ENCODE data around the gene GSTCD. TPM values are rescaled to one million over a fixed set of nuclear protein-coding genes. Genes with fewer than 3 reads are reported as not detected.

Gene GSTCD
- total RNA-seq, 1 experiment from 2014 or later = 22.5 TPM

DNA sequence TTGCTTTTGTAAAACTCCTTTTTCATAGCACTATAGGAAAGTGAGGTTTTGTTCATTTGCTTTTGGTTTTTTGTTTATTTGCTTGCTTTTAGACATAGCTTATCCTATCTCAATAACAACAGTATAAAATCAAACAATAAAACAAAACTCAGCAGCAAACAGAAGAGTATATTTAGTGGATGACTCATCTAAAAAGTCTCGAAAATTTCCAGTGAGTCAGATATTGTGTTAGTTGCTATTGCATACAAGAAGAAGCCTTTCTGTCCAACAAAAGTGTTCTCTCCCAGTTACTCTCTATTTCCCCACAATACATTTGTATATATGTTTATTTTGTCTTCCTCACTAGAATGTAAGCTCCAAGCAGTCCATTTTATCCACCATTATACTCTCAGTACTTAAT is 150.6 kb downstream of the GSTCD start:
- Histone ChIP-seq H3K36me3 (ENCODE audit: control insufficient read depth in 1 of 2, insufficient read depth in 2 of 2, low read length in 2 of 2) (no peaks in the 10 kb centered on the region), H3K4me1 (ENCODE audit: control insufficient read depth in 1 of 2, insufficient read depth in 2 of 2, low read length in 2 of 2) (peaks cover 0 to 13% of the 10 kb centered on the region in 2 experiments; a peak in 3 of 4 replicates), H3K27me3 (ENCODE audit: insufficient read depth, low read length) (no peaks in the 10 kb centered on the region), H3K9ac (ENCODE audit: low read length) (no peak overlapping the region), H3K4me3 (replicated peaks in 1 of 2; ENCODE audit: low read depth in 1 of 2, low read length in 2 of 2) (no peak overlapping the region), H3K9me3 (ENCODE audit: control insufficient read depth in 1 of 2, insufficient read depth in 1 of 2, low read depth in 1 of 2, low read length in 2 of 2) (no peaks in the 10 kb centered on the region), H3K4me2 (ENCODE audit: low read length) (peak overlapping the region; percentile 50), H3K27ac (ENCODE audit: low read depth, low read length) (no peak overlapping the region), H3K79me2 (ENCODE audit: insufficient read depth, low read length) (no peaks in the 10 kb centered on the region), H3K9me2 (ENCODE audit: insufficient read depth) (no peaks in the 10 kb centered on the region), H4K20me1 (ENCODE audit: insufficient read depth) (no peaks in the 10 kb centered on the region), H2AFZ (ENCODE audit: low read depth, low read length, poor library complexity, severe bottlenecking) (no peak overlapping the region)
- CTCF ChIA-PET = no interaction called here
- peak; percentile 63 for TF ChIP-seq JUND (IDR thresholded peaks at IDR 0.05)
- peak; percentile 77 for TF ChIP-seq FOSL1 (IDR thresholded peaks at IDR 0.05; ENCODE audit: low read depth)
- TF ChIP-seq CEBPB (IDR thresholded peaks at IDR 0.05; ENCODE audit: low read depth) = peak; percentile 39; the same call in 1 of the 2 replicates
- TF ChIP-seq SP1 (IDR thresholded peaks at IDR 0.05; ENCODE audit: low read depth) = peak; percentile 35; the same call in 1 of the 2 replicates
- TF ChIP-seq, protein P1, sequence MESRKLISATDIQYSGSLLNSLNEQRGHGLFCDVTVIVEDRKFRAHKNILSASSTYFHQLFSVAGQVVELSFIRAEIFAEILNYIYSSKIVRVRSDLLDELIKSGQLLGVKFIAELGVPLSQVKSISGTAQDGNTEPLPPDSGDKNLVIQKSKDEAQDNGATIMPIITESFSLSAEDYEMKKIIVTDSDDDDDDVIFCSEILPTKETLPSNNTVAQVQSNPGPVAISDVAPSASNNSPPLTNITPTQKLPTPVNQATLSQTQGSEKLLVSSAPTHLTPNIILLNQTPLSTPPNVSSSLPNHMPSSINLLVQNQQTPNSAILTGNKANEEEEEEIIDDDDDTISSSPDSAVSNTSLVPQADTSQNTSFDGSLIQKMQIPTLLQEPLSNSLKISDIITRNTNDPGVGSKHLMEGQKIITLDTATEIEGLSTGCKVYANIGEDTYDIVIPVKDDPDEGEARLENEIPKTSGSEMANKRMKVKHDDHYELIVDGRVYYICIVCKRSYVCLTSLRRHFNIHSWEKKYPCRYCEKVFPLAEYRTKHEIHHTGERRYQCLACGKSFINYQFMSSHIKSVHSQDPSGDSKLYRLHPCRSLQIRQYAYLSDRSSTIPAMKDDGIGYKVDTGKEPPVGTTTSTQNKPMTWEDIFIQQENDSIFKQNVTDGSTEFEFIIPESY (IDR thresholded peaks at IDR 0.05; ENCODE audit: extremely low read depth, insufficient replicate concordance, low read length) = no peak
- TF ChIP-seq TCF7L2 (IDR thresholded peaks at IDR 0.05; ENCODE audit: borderline replicate concordance, extremely low read depth, insufficient read depth, insufficient read length) = no peak
- no TSS peak for BruUV-seq (replicated peaks)
- RAD21 ChIA-PET (ENCODE audit: low non-redundant PET in 1 of 2, low total read pairs in 2 of 2, uncharacterized antibody in 2 of 2, unreplicated experiment in 2 of 2) = no interaction called here
- intact Hi-C loops (cut with micrococcal nuclease) = no loop called here
- POLR2A ChIA-PET = no interaction called here
- ATAC-seq = peak; percentile 32; the same call in 1 of the 2 replicates
- peak; percentile 26 for DNase-seq (ENCODE audit: low read depth, low spot score)

DNA sequence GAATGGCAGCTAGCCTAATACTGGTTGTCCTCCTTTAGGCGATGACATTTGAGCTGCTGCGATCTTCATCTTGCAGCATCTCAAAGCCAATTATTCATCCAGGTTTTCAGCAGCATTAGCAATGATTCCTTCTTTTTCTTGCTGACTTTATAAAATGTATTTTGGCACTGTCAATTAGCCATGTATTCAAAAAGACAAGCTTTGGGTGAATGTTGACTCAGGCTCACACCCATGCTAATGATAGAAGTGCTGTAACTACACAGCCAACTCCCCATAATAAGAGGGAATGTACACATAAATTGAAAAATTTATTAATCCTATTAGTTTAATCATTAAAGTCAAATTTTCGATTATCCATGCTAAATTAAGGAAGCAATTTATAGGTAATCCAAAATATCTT is 162.4 kb downstream of the GSTCD start:
- Histone ChIP-seq H3K36me3 (ENCODE audit: control insufficient read depth in 1 of 2, insufficient read depth in 2 of 2, low read length in 2 of 2) (no peaks in the 10 kb centered on the region), H3K79me2 (ENCODE audit: insufficient read depth, low read length) (no peaks in the 10 kb centered on the region), H3K9me3 (ENCODE audit: control insufficient read depth in 1 of 2, insufficient read depth in 1 of 2, low read depth in 1 of 2, low read length in 2 of 2) (no peaks in the 10 kb centered on the region), H3K9me2 (ENCODE audit: insufficient read depth) (no peaks in the 10 kb centered on the region), H3K4me1 (ENCODE audit: control insufficient read depth in 1 of 2, insufficient read depth in 2 of 2, low read length in 2 of 2) (no peaks in the 10 kb centered on the region), H3K4me3 (replicated peaks in 1 of 2; ENCODE audit: low read depth in 1 of 2, low read length in 2 of 2) (no peak overlapping the region), H4K20me1 (ENCODE audit: insufficient read depth) (no peaks in the 10 kb centered on the region), H3K27ac (ENCODE audit: low read depth, low read length) (no peak overlapping the region), H2AFZ (ENCODE audit: low read depth, low read length, poor library complexity, severe bottlenecking) (no peak overlapping the region), H3K27me3 (ENCODE audit: insufficient read depth, low read length) (no peaks in the 10 kb centered on the region), H3K9ac (ENCODE audit: low read length) (no peak overlapping the region), H3K4me2 (ENCODE audit: low read length) (no peak overlapping the region)
- no peak for TF ChIP-seq TCF7L2 (IDR thresholded peaks at IDR 0.05; ENCODE audit: borderline replicate concordance, extremely low read depth, insufficient read depth, insufficient read length)
- CTCF ChIA-PET = no interaction called here
- DNase-seq (ENCODE audit: low read depth, low spot score) (no peak), ATAC-seq (no peak)
- RAD21 ChIA-PET (ENCODE audit: low non-redundant PET in 1 of 2, low total read pairs in 2 of 2, uncharacterized antibody in 2 of 2, unreplicated experiment in 2 of 2) = no interaction called here
- intact Hi-C loops (cut with micrococcal nuclease) = no loop called here
- BruUV-seq (replicated peaks) = no TSS peak
- POLR2A ChIA-PET = no interaction called here

All from HCT116 (cell line).